HAP-1 (cell line): ENCODE results near the gene MYO16.

Experiments used
- DNase-seq, 2 experiments: peaks; one replicate each; pipeline ENCODE4 v3.0.0-alpha.2; 2016 to 2020; ENCODE audit warnings: low spot score in 2 of 2
- H3K27me3 ChIP-seq: fragments of 250-450 bp; sonication (Bioruptor Pico); 2 replicates; pipeline ENCODE4 v1.5.1; 2020; ENCODE audit warnings: low read depth, mild to moderate bottlenecking, moderate library complexity
- H3K36me3 ChIP-seq: fragments of 250-450 bp; sonication (Bioruptor Pico); replicated peaks from 2 replicates; pipeline ENCODE4 v1.5.1; 2020; ENCODE audit warnings: mild to moderate bottlenecking
- H3K4me1 ChIP-seq: fragments of 250-450 bp; sonication (Bioruptor Pico); 2 replicates; pipeline ENCODE4 v1.5.1; 2020; ENCODE audit warnings: mild to moderate bottlenecking
- H3K4me3 ChIP-seq: fragments of 250-450 bp; sonication (Bioruptor Pico); 2 replicates; pipeline ENCODE4 v1.5.1; 2020; ENCODE audit warnings: mild to moderate bottlenecking, moderate library complexity
- H3K9me3 ChIP-seq: fragments of 250-450 bp; sonication (Bioruptor Pico); 2 replicates; pipeline ENCODE4 v1.5.1; 2020; ENCODE audit warnings: mild to moderate bottlenecking, moderate library complexity
- in situ Hi-C: fragments of 300-500 bp; cut with MboI; formaldehyde crosslinking; loops from 3 replicates; pipeline ENCODE4 v1.14.3; 2020; ENCODE audit warnings: low sequenced_read_pairs, inconsistent platforms, mixed read lengths

Gene MYO16

GRCh38 chr13:109095126-109095525, 465.7 kb downstream of the MYO16 start:
- no peak for DNase-seq
- H3K4me3 ChIP-seq = no peak overlapping the region
- no peaks in the 10 kb centered on the region for H3K36me3 ChIP-seq
- H3K27me3 ChIP-seq = no peaks in the 10 kb centered on the region
- no peaks in the 10 kb centered on the region for H3K4me1 ChIP-seq
- in situ Hi-C loops = no loop called here
- H3K9me3 ChIP-seq = no peaks in the 10 kb centered on the region; the same call in 1 of the 2 replicates

- DNase-seq = no peak
- in situ Hi-C loops = no loop called here
Measured at GRCh38 chr13:109096101-109096500, 466.7 kb downstream of the MYO16 start.

GRCh38 chr13:109100705-109101304, 471.4 kb downstream of the MYO16 start:
- no peaks in the 10 kb centered on the region for H3K9me3 ChIP-seq
- no peak overlapping the region for H3K4me3 ChIP-seq
- DNase-seq = no peak
- H3K4me1 ChIP-seq = no peaks in the 10 kb centered on the region
- no peaks in the 10 kb centered on the region for H3K36me3 ChIP-seq
- in situ Hi-C loops = no loop called here
- no peaks in the 10 kb centered on the region for H3K27me3 ChIP-seq

More at GRCh38 chr13:109096101-109096500, 466.7 kb downstream of the MYO16 start:
- H3K36me3 ChIP-seq = no peaks in the 10 kb centered on the region
- no peak overlapping the region for H3K4me3 ChIP-seq
- H3K4me1 ChIP-seq = no peaks in the 10 kb centered on the region
- H3K27me3 ChIP-seq = no peaks in the 10 kb centered on the region
- H3K9me3 ChIP-seq = no peaks in the 10 kb centered on the region; the same call in 1 of the 2 replicates

- in situ Hi-C loops = no loop called here
- Histone ChIP-seq H3K9me3 (no peaks in the 10 kb centered on the region), H3K4me3 (no peak overlapping the region)
Measured at GRCh38 chr13:109101550-109102144, 472.2 kb downstream of the MYO16 start.

GRCh38 chr13:109105899-109106298, 476.5 kb downstream of the MYO16 start:
- no peaks in the 10 kb centered on the region for H3K4me1 ChIP-seq
- in situ Hi-C loops = no loop called here
- no peaks in the 10 kb centered on the region for H3K27me3 ChIP-seq
- DNase-seq = no peak
- no peaks in the 10 kb centered on the region for H3K36me3 ChIP-seq
- H3K4me3 ChIP-seq = no peak overlapping the region
- H3K9me3 ChIP-seq = no peaks in the 10 kb centered on the region; the same call in 1 of the 2 replicates

More at GRCh38 chr13:109101550-109102144, 472.2 kb downstream of the MYO16 start:
- Histone ChIP-seq H3K4me1 (no peaks in the 10 kb centered on the region), H3K36me3 (no peaks in the 10 kb centered on the region), H3K27me3 (no peaks in the 10 kb centered on the region)
- DNase-seq = no peak

GRCh38 chr13:109110159-109110558, 480.7 kb downstream of the MYO16 start:
- no peak for DNase-seq
- Histone ChIP-seq H3K27me3 (no peaks in the 10 kb centered on the region), H3K4me3 (no peak overlapping the region), H3K4me1 (no peaks in the 10 kb centered on the region), H3K9me3 (no peaks in the 10 kb centered on the region; the same call in 1 of the 2 replicates), H3K36me3 (no peaks in the 10 kb centered on the region)
- in situ Hi-C loops = no loop called here

GRCh38 chr13:109111141-109111540, 481.7 kb downstream of the MYO16 start:
- Histone ChIP-seq H3K9me3 (no peaks in the 10 kb centered on the region; the same call in 1 of the 2 replicates), H3K4me3 (no peak overlapping the region), H3K27me3 (no peaks in the 10 kb centered on the region), H3K4me1 (no peaks in the 10 kb centered on the region), H3K36me3 (no peaks in the 10 kb centered on the region)
- in situ Hi-C loops = no loop called here
- DNase-seq = no peak

- in situ Hi-C loops = no loop called here
- no peak for DNase-seq
- no peaks in the 10 kb centered on the region for H3K4me1 ChIP-seq
Measured at GRCh38 chr13:109113427-109113826, 484.0 kb downstream of the MYO16 start.

GRCh38 chr13:109114162-109114561, 484.8 kb downstream of the MYO16 start:
- H3K9me3 ChIP-seq = no peaks in the 10 kb centered on the region; the same call in 1 of the 2 replicates
- no peak overlapping the region for H3K4me3 ChIP-seq
- H3K4me1 ChIP-seq = no peaks in the 10 kb centered on the region
- H3K27me3 ChIP-seq = no peaks in the 10 kb centered on the region
- in situ Hi-C loops = no loop called here
- no peaks in the 10 kb centered on the region for H3K36me3 ChIP-seq
- no peak for DNase-seq

More at GRCh38 chr13:109113427-109113826, 484.0 kb downstream of the MYO16 start:
- no peak overlapping the region for H3K4me3 ChIP-seq
- H3K27me3 ChIP-seq = no peaks in the 10 kb centered on the region
- H3K36me3 ChIP-seq = no peaks in the 10 kb centered on the region
- no peaks in the 10 kb centered on the region; the same call in 1 of the 2 replicates for H3K9me3 ChIP-seq

- no peak for DNase-seq
- Histone ChIP-seq H3K4me1 (no peaks in the 10 kb centered on the region), H3K9me3 (no peaks in the 10 kb centered on the region; the same call in 1 of the 2 replicates), H3K36me3 (no peaks in the 10 kb centered on the region), H3K27me3 (no peaks in the 10 kb centered on the region), H3K4me3 (no peak overlapping the region)
- in situ Hi-C loops = no loop called here
Measured at GRCh38 chr13:109114991-109115390, 485.6 kb downstream of the MYO16 start.

GRCh38 chr13:109118521-109118920, 489.1 kb downstream of the MYO16 start:
- Histone ChIP-seq H3K9me3 (no peaks in the 10 kb centered on the region), H3K4me1 (no peaks in the 10 kb centered on the region), H3K27me3 (no peaks in the 10 kb centered on the region), H3K36me3 (no peaks in the 10 kb centered on the region), H3K4me3 (no peak overlapping the region)
- in situ Hi-C loops = no loop called here
- DNase-seq = no peak

- Histone ChIP-seq H3K9me3 (no peaks in the 10 kb centered on the region), H3K36me3 (no peaks in the 10 kb centered on the region), H3K4me3 (no peak overlapping the region), H3K27me3 (no peaks in the 10 kb centered on the region), H3K4me1 (no peaks in the 10 kb centered on the region)
- in situ Hi-C loops = no loop called here
- no peak for DNase-seq
Measured at GRCh38 chr13:109119896-109120295, 490.5 kb downstream of the MYO16 start.

GRCh38 chr13:109121826-109122225, 492.4 kb downstream of the MYO16 start:
- Histone ChIP-seq H3K4me1 (no peaks in the 10 kb centered on the region), H3K9me3 (no peaks in the 10 kb centered on the region), H3K36me3 (no peaks in the 10 kb centered on the region), H3K27me3 (no peaks in the 10 kb centered on the region), H3K4me3 (no peak overlapping the region)
- in situ Hi-C loops = no loop called here
- DNase-seq = no peak

- in situ Hi-C loops = no loop called here
- no peak for DNase-seq
Measured at GRCh38 chr13:109123971-109124370, 494.6 kb downstream of the MYO16 start.

More at GRCh38 chr13:109123971-109124370, 494.6 kb downstream of the MYO16 start:
- Histone ChIP-seq H3K4me1 (no peaks in the 10 kb centered on the region), H3K36me3 (no peaks in the 10 kb centered on the region), H3K4me3 (no peak overlapping the region), H3K9me3 (no peaks in the 10 kb centered on the region), H3K27me3 (no peaks in the 10 kb centered on the region)
